Tibial nerve (tissue), 4 donors: ENCODE measurements around the gene BMP8A. TPM values are rescaled to one million over a fixed set of nuclear protein-coding genes. Genes with fewer than 3 reads are reported as not detected.
"Not testable (repeated sequence)": the region's sequence is repeated elsewhere in the genome, so short reads cannot be mapped to it uniquely, and the experiment has no call there.

Experiments used
- DNase-seq, 2 donors: peaks; one replicate each; pipeline ENCODE4 v3.0.0-alpha.2; 2019; ENCODE audit warnings: low spot score in 2 of 2
- H3K27ac ChIP-seq, 4 donors: fragments of 200-600 bp; sonication (generic) in 3 of 4; one replicate each; pipeline ENCODE4 v1.5.1; 2017 to 2019; ENCODE audit warnings: mild to moderate bottlenecking in 1 of 4
- H3K27me3 ChIP-seq, 2 donors: fragments of 200-600 bp; sonication (generic) in 1 of 2; one replicate each; pipeline versions ENCODE4 v1.5.1 to v1.6.0; 2017 to 2019
- H3K36me3 ChIP-seq, 3 donors: fragments of 200-600 bp; sonication (generic); one replicate each; pipeline ENCODE4 v1.5.1; 2018 to 2019
- H3K4me1 ChIP-seq, 4 donors: fragments of 200-600 bp; sonication (generic) in 3 of 4; one replicate each; pipeline ENCODE4 v1.5.1; 2017 to 2019
- H3K4me3 ChIP-seq, 4 donors: fragments of 200-600 bp; sonication (generic) in 3 of 4; one replicate each; pipeline ENCODE4 v1.5.1; 2017 to 2019; ENCODE audit warnings: mild to moderate bottlenecking in 1 of 4, moderate library complexity in 1 of 4
- H3K9me3 ChIP-seq, 4 donors: fragments of 200-600 bp; sonication (generic) in 3 of 4; one replicate each; pipeline ENCODE4 v1.5.1; 2017 to 2019
- EP300 ChIP-seq, 2 donors: sonication (generic); formaldehyde crosslinking; IDR thresholded peaks; one replicate each; pipeline ENCODE4 v1.6.1; 2017; ENCODE audit warnings: antibody characterized with exemption in 2 of 2, mild to moderate bottlenecking in 1 of 2
- POLR2A ChIP-seq, 2 donors: fragments of 450-650 bp; IDR thresholded peaks; one replicate each; pipeline ENCODE4 v1.6.1; 2017; ENCODE audit warnings: antibody characterized with exemption in 2 of 2, mild to moderate bottlenecking in 2 of 2, moderate library complexity in 2 of 2
- WGBS, 2 donors: methylation state at CpG; one replicate each; pipeline ENCODE4 v1.1.5; 2018; 5-methylcytosine and 5-hydroxymethylcytosine counted together
- total RNA-seq, 4 donors: library from RNA; depleted of rRNA; stranded (reverse); fragments of >200 nt; gene quantifications; one replicate each; pipeline ENCODE4 v1.1.0, GENCODE V29; 2016
- TF ChIP-seq, protein P1 (sequence below), 5 experiments: fragments of 200-600 bp in 3 of 5; fragments of 450-650 bp in 2 of 5; sonication (generic) in 3 of 5; IDR thresholded peaks; one replicate each; pipeline ENCODE4 v1.5.1; 2016 to 2019; ENCODE audit warnings: antibody characterized with exemption in 5 of 5, mild to moderate bottlenecking in 3 of 5, moderate library complexity in 2 of 5

BMP8A gene
- total RNA-seq, 4 donors from 2014 or later, result 2.7 to 9.6 (median 7.0) TPM

DNA sequence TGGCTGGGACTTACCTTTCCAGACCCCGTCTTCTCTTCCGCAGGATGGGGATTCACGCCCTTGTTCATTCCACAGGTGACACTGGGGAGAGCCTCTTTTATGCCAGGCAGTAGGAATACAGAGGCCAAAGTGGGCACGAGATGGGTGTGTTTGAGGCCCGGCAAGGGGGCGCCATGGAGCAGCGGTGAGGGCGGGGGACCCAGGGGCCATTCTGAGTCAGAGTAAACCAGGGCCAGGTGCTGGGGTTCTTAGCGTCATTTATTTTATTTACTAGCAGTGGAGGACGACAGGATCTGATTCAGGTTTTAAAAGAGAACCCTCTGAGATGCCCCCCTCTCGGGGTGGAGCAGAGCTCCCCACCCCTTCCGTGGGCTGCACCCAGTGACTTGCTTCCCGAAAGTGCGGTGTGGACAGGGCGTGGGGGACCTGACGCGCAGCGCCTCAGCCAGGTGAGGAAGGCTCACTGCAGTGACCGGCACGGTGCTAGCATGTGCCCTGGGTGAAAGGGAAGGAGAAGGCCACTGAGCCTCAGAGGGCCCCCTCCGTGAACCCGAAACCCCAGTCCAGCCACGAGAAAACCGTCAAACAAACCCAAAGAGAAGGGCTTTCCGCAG is 20.9 kb downstream of the BMP8A start:
- no CpG with 5 or more reads among the region's 25 CpGs for WGBS, 2 donors
- not testable (repeated sequence) for H3K27ac ChIP-seq, H3K36me3 ChIP-seq, H3K4me3 ChIP-seq, H3K9me3 ChIP-seq, H3K27me3 ChIP-seq, DNase-seq, H3K4me1 ChIP-seq

DNA sequence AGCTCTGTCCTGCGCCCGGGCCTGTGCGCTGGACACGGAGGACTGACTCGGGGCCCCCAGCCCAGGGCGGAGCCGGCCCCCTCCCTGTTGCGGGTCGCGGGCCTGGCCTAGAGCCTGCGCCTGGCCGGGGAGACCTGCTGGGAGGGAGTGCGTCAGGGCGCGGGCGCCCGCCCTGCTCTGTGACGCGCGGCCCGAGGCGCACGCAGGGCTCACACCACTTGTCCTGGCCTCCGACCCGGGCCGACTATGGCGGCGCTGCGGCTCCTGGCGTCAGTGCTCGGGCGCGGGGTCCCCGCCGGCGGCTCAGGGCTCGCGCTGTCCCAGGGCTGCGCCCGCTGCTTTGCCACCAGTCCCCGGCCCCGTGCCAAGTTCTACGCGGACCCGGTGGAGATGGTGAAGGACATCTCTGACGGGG is 23.3 kb downstream of the BMP8A start:
- 0% methylated on average over 6 of the region's 46 CpGs; no CpG with 5 or more reads in 1 of the 2 donors for WGBS, 2 donors
- peak in 1 of 2 donors; percentile 25 for DNase-seq
- H3K9me3 ChIP-seq, H3K27ac ChIP-seq, H3K4me1 ChIP-seq, H3K27me3 ChIP-seq, H3K36me3 ChIP-seq: not testable (repeated sequence)
- peak overlapping the region in 1 of 4 donors; percentile 40 for H3K4me3 ChIP-seq

DNA sequence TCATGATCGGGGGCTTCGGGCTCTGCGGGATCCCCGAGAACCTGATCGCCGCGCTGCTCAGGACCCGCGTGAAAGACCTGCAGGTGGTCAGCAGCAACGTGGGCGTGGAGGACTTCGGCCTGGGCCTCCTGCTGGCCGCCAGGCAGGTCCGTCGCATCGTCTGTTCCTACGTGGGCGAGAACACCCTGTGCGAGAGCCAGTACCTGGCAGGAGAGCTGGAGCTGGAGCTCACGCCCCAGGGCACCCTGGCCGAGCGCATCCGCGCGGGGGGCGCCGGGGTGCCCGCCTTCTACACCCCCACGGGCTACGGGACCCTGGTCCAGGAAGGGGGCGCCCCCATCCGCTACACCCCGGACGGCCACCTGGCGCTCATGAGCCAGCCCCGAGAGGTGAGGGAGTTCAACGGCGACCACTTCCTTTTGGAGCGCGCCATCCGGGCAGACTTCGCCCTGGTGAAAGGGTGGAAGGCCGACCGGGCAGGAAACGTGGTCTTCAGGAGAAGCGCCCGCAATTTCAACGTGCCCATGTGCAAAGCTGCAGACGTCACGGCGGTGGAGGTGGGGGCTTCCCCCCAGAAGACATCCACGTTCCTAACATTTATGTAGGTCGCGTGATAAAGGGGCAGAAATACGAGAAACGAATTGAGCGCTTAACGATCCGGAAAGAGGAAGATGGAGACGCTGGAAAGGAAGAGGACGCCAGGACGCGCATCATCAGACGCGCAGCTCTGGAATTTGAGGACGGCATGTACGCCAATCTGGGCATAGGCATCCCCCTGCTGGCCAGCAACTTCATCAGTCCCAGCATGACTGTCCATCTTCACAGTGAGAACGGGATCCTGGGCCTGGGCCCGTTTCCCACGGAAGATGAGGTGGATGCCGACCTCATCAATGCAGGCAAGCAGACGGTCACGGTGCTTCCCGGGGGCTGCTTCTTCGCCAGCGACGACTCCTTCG is 24.0 kb downstream of the BMP8A start:
- H3K36me3 ChIP-seq, H3K27me3 ChIP-seq, H3K27ac ChIP-seq, H3K4me1 ChIP-seq, H3K9me3 ChIP-seq, DNase-seq: not testable (repeated sequence)
- 22 to 27% methylated on average over 23 of the region's 78 CpGs for WGBS, 2 donors
- H3K4me3 ChIP-seq, result peak overlapping the region in 1 of 4 donors; percentile 40

DNA sequence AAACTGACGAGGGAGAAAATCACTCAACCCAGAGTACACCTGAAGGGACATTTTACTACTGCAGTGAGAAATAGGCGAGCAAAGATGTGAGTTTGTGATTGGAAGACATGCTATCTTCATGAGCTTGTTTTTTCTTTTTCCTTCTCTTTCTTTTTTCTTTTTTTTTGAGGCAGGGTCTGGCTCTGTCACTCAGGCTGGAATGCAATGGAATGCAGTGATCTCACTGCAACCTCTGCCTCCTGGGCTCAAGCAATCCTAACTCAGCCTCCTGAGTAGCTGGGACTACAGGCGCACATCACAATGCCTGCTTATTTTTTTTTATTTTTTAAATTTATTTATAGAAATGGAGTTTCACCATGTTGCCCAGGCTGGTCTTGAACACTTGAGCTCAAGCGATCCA is 25.4 kb downstream of the BMP8A start:
- H3K9me3 ChIP-seq, H3K36me3 ChIP-seq, H3K27ac ChIP-seq, DNase-seq, H3K4me3 ChIP-seq, H3K4me1 ChIP-seq, H3K27me3 ChIP-seq: not testable (repeated sequence)
- WGBS, 2 donors, result 85 to 90% methylated on average over 4 of the region's 4 CpGs

DNA sequence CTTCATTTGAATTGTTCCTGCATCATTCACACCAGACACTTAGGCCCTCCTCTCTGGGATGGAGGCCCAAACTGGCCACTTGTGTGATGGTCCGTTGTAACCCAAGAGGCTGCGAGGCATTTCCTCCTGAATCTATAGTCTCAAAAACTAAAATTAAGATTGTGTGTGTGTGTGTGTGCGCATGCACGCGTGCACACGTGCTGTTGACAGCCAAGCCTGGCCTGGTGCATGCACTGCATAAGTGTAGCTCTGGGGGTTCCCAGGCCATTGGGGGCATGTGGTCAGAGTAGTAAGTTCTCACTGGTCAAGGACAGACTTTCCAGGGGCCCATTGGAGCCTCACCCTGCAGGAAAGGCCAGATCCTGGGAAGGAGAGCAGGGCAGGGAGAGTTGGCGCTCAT is 26.5 kb downstream of the BMP8A start:
- WGBS, 2 donors, result 80 to 88% methylated on average over 1 to 6 of the region's 7 CpGs
- H3K4me3 ChIP-seq, H3K27me3 ChIP-seq, H3K9me3 ChIP-seq, DNase-seq, H3K4me1 ChIP-seq, H3K27ac ChIP-seq, H3K36me3 ChIP-seq: not testable (repeated sequence)

DNA sequence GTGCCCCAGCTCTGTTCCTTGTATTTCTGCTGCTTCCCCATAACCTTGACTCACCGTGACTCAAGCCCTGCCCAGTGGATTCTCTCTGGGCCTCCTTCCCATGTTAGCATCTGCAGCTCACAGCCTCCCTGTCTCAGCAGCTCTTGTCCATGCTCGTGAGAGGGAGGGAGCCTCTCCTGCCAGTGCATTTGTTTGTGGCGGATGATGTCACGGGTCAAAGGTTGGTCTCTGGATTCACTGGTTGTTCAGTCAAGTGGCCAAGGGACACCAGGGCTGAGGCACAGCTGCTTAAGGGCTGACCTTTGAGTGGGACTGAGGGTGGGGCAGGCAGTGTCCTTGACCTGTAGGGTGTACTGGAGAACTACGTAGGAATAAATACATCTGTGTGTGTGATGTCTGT is 27.9 kb downstream of the BMP8A start:
- H3K27ac ChIP-seq, H3K36me3 ChIP-seq, H3K4me1 ChIP-seq, H3K27me3 ChIP-seq, H3K9me3 ChIP-seq, DNase-seq, H3K4me3 ChIP-seq: not testable (repeated sequence)
- 11 to 33% methylated on average over 1 to 2 of the region's 5 CpGs for WGBS, 2 donors

DNA sequence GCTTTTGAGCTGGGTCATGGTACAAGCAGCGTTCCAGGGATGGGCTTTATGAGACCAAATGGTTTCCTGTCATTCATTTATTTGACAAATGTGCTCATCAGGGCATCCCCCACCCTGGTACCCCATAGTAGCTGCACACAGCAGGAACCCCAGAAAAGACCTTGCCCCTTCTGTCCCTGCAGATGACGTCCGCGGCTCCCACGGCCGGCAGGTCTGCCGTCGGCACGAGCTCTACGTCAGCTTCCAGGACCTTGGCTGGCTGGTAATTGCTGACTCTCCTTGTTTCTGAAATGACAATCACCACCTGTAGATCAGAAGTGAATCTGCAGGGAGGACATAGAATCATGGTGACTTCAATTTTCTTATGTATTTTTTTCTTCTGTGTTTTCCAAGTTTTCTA is 30.8 kb downstream of the BMP8A start:
- WGBS, 2 donors, result 53 to 78% methylated on average over 9 of the region's 10 CpGs

DNA sequence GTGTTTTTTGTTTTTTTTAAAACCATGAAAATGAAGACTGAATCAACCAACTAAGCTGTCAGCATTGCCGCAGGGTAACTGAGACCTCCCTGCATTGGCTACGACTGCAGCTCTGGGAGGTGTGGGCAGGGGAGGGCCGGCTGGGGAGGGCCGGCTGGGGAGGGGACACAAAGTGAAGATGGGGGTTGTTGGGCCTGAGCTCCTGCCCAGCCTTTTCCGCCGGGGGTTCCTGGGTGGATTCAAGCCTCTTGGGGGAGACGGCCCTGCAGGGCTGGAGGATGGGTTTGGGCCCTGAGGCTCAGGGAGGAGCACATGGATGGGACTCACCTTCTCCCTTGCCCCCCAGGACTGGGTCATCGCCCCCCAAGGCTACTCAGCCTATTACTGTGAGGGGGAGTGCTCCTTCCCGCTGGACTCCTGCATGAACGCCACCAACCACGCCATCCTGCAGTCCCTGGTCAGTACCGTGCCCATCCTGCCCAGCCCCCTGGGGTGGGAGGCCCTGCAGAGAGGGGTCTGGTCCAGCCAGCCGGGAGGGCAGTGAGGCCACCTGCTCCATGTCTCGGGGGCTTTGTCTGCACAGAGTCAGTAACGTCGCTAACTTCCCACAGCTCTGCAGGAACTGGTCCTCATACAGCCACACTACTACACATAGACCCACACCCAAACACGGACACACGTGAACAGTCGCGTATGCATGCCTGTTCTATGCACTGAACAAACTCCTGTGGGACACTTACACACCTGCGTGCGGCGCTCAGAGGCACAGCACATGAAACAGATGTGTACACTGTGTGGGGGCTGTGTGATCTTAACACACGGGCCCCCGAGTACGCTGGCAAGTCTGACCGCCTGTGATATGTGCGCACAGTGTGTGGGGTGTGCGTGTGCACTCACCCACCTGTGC is 31.5 kb downstream of the BMP8A start:
- TF ChIP-seq, protein P1, sequence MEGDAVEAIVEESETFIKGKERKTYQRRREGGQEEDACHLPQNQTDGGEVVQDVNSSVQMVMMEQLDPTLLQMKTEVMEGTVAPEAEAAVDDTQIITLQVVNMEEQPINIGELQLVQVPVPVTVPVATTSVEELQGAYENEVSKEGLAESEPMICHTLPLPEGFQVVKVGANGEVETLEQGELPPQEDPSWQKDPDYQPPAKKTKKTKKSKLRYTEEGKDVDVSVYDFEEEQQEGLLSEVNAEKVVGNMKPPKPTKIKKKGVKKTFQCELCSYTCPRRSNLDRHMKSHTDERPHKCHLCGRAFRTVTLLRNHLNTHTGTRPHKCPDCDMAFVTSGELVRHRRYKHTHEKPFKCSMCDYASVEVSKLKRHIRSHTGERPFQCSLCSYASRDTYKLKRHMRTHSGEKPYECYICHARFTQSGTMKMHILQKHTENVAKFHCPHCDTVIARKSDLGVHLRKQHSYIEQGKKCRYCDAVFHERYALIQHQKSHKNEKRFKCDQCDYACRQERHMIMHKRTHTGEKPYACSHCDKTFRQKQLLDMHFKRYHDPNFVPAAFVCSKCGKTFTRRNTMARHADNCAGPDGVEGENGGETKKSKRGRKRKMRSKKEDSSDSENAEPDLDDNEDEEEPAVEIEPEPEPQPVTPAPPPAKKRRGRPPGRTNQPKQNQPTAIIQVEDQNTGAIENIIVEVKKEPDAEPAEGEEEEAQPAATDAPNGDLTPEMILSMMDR (IDR thresholded peaks at IDR 0.05), result no peak
- TF ChIP-seq EP300 (IDR thresholded peaks at IDR 0.05) (no peak), POLR2A (IDR thresholded peaks at IDR 0.05) (no peak)
- DNase-seq, result no peak
- Histone ChIP-seq H3K4me1 (no peaks in the 10 kb centered on the region), H3K27ac (no peak overlapping the region), H3K36me3 (peaks cover 0 to 44% (median under 1%) of the 10 kb centered on the region in 3 donors), H3K9me3 (no peaks in the 10 kb centered on the region), H3K4me3 (no peak overlapping the region), H3K27me3 (no peaks in the 10 kb centered on the region)
- 81% methylated on average over 26 to 29 of the region's 29 CpGs for WGBS, 2 donors

More for the DNA sequence above, 30.8 kb downstream of the BMP8A start:
- H3K36me3 ChIP-seq, result peaks cover 0 to 37% (median 0%) of the 10 kb centered on the region in 3 donors
- H3K27me3 ChIP-seq, H3K4me3 ChIP-seq, H3K9me3 ChIP-seq, DNase-seq, H3K27ac ChIP-seq, H3K4me1 ChIP-seq: not testable (repeated sequence)
